Endothelial cell of umbilical vein (primary cell): ENCODE data around the gene NDUFA12. TPM values are rescaled to one million over a fixed set of nuclear protein-coding genes. Genes with fewer than 3 reads are reported as not detected.

Experiments
- BruUV-seq: library from RNA; stranded (reverse); fragments of 400-500 nt; replicated peaks from 2 replicates; lab custom pipeline; 2021; lab: Mats Ljungman, UMichigan
- CTCF ChIA-PET: fragments of 300-600, 350-600 bp; sonication (Branson Sonifier 250); formaldehyde crosslinking; loops from one replicate; lab custom pipeline; 2021; ENCODE audit warnings: antibody characterized with exemption, inconsistent platforms; lab: Charles Lee
- POLR2A ChIA-PET: fragments of 300-600, 350-600 bp; sonication (Branson Sonifier 250); formaldehyde crosslinking; loops from one replicate; lab custom pipeline; 2021; ENCODE audit warnings: antibody characterized with exemption, inconsistent platforms; lab: Charles Lee
- DNase-seq: peaks from one replicate; pipeline ENCODE4 v3.0.0-alpha.2; 2011; ENCODE audit warnings: low read depth, low spot score
- FAIRE-seq: peaks from 2 replicates; lab custom pipeline; 2011; peaks lifted over from hg19 to GRCh38; lab: Jason Lieb, UNC
- H2AFZ ChIP-seq: 2 replicates; pipeline ENCODE4 v1.6.0; 2012; ENCODE audit warnings: low read depth, low read length, control low read depth, inconsistent platforms
- H3K27ac ChIP-seq: 2 replicates; pipeline ENCODE4 v1.5.1; 2011; ENCODE audit warnings: low read depth, mild to moderate bottlenecking, control low read depth, low read length, moderate library complexity; ENCODE audit not compliant: insufficient read depth
- H3K27me3 ChIP-seq, 2 experiments: 2 replicates each; pipeline versions ENCODE4 v1.6.0 to v1.6.1; 2011; ENCODE audit warnings: low read length in 2 of 2, mixed read lengths in 1 of 2; ENCODE audit not compliant: control insufficient read depth in 2 of 2, insufficient read depth in 2 of 2
- H3K36me3 ChIP-seq, 2 experiments: 2 replicates in 1 of 2; 3 replicates in 1 of 2; pipeline ENCODE4 v1.5.1; 2011; ENCODE audit warnings: low read length in 2 of 2, mild to moderate bottlenecking in 1 of 2, moderate library complexity in 1 of 2; ENCODE audit not compliant: control insufficient read depth in 2 of 2, insufficient read depth in 2 of 2; ENCODE audit errors: extremely low read depth in 1 of 2
- H3K4me1 ChIP-seq: 3 replicates; pipeline ENCODE4 v1.5.1; 2011; ENCODE audit warnings: mild to moderate bottlenecking, low read length; ENCODE audit not compliant: control insufficient read depth, insufficient read depth; ENCODE audit errors: extremely low read depth
- H3K4me2 ChIP-seq: 2 replicates; pipeline ENCODE4 v1.6.1; 2011; ENCODE audit warnings: low read length, control low read depth, mixed read lengths; ENCODE audit not compliant: insufficient read depth
- H3K4me3 ChIP-seq, 3 experiments: fragments of 200-600 bp in 1 of 3; sonication (generic), shearing (Covaris generic) in 1 of 3; replicated peaks in 1 of 3; 2 replicates each; pipeline ENCODE4 v1.5.1; 2011 to 2016; ENCODE audit warnings: control low read depth in 3 of 3, low read length in 3 of 3, mild to moderate bottlenecking in 2 of 3, inconsistent platforms in 1 of 3, low read depth in 1 of 3, moderate library complexity in 1 of 3; ENCODE audit not compliant: insufficient read depth in 1 of 3
- H3K79me2 ChIP-seq: 2 replicates; pipeline ENCODE4 v1.6.0; 2012; ENCODE audit warnings: low read length, inconsistent platforms; ENCODE audit not compliant: control insufficient read depth, insufficient read depth
- H3K9ac ChIP-seq: replicated peaks from 2 replicates; pipeline ENCODE3; 2011; ENCODE audit warnings: low read length, control low read depth; ENCODE audit not compliant: insufficient read depth; ENCODE audit errors: extremely low read depth
- H3K9me1 ChIP-seq: replicated peaks from 3 replicates; pipeline ENCODE4 v1.6.0; 2011; ENCODE audit warnings: mild to moderate bottlenecking, low read length; ENCODE audit not compliant: control insufficient read depth, insufficient read depth; ENCODE audit errors: extremely low read depth
- H3K9me3 ChIP-seq: replicated peaks from 2 replicates; pipeline ENCODE4 v1.5.1; 2012; ENCODE audit warnings: low read length, inconsistent platforms; ENCODE audit not compliant: control insufficient read depth, insufficient read depth
- H4K20me1 ChIP-seq: replicated peaks from 2 replicates; pipeline ENCODE3; 2011; ENCODE audit warnings: mild to moderate bottlenecking, low read length; ENCODE audit not compliant: control insufficient read depth, insufficient read depth; ENCODE audit errors: extremely low read depth
- CTCF ChIP-seq, 2 donors: IDR thresholded peaks; 1 replicate in 1 of 2; 2 replicates in 1 of 2; pipeline ENCODE4 v1.5.1; 2011; ENCODE audit warnings: low read length in 2 of 2, mild to moderate bottlenecking in 2 of 2, moderate library complexity in 2 of 2, control low read depth in 1 of 2, inconsistent platforms in 1 of 2, low read depth in 1 of 2; ENCODE audit not compliant: insufficient read depth in 1 of 2; ENCODE audit errors: extremely low read depth in 1 of 2
- EZH2 ChIP-seq: IDR thresholded peaks from 2 replicates; pipeline ENCODE4 v1.6.1; 2012; ENCODE audit warnings: borderline replicate concordance, low read depth, mild to moderate bottlenecking, moderate library complexity, low read length, inconsistent platforms; ENCODE audit not compliant: severe bottlenecking
- FOS ChIP-seq: IDR thresholded peaks from 2 replicates; pipeline ENCODE4 v1.6.1; 2011; ENCODE audit warnings: mild to moderate bottlenecking, low read length, moderate library complexity, borderline replicate concordance; ENCODE audit not compliant: insufficient read depth
- GATA2 ChIP-seq: IDR thresholded peaks from 2 replicates; pipeline ENCODE4 v1.7.0; 2011; ENCODE audit warnings: low read depth, mild to moderate bottlenecking, moderate library complexity, mixed read lengths, low read length; ENCODE audit not compliant: insufficient read length, insufficient read depth
- JUN ChIP-seq: IDR thresholded peaks from 2 replicates; pipeline ENCODE4 v1.6.1; 2011; ENCODE audit warnings: borderline replicate concordance, low read depth; ENCODE audit not compliant: insufficient read length, insufficient read depth
- MAX ChIP-seq: IDR thresholded peaks from 2 replicates; pipeline ENCODE4 v1.6.1; 2011; ENCODE audit not compliant: insufficient read depth, insufficient read length
- MYC ChIP-seq: IDR thresholded peaks from one replicate; pipeline ENCODE4 v1.6.1; 2011; ENCODE audit warnings: mild to moderate bottlenecking, low read depth, low read length
- POLR2A ChIP-seq: IDR thresholded peaks from 2 replicates; pipeline ENCODE4 v1.6.1; 2012; ENCODE audit warnings: low read depth, mild to moderate bottlenecking, control low read depth, low read length
- POLR2AphosphoS5 ChIP-seq: IDR thresholded peaks from 2 replicates; pipeline ENCODE4 v1.6.1; 2012; ENCODE audit warnings: low read depth, mild to moderate bottlenecking, control low read depth, low read length, moderate library complexity; ENCODE audit not compliant: insufficient read depth
- dilution Hi-C: fragments of 300-500 bp; cut with MboI; formaldehyde crosslinking; loops from one replicate; pipeline ENCODE4 v1.15.0; 2019; ENCODE audit warnings: low sequenced_read_pairs; ENCODE audit not compliant: extremely low pct_ligation_motif_present
- intact Hi-C: fragments of 100-400 bp; cut with micrococcal nuclease; formaldehyde crosslinking; loops from one replicate; pipeline ENCODE4 v1.10.0; 2022
- polyA plus RNA-seq, 4 experiments: library from polyadenylated mRNA; depleted of rRNA in 3 of 4; stranded (reverse) in 3 of 4; unstranded in 1 of 4; fragments of >200 nt; gene quantifications; 2 replicates each; pipeline versions ENCODE4 v1.2.1 to v1.2.3, GENCODE V29; 2011 to 2012; ENCODE audit warnings: missing spikeins in 1 of 4
- total RNA-seq: library from RNA; stranded (reverse); gene quantifications from 2 replicates; pipeline ENCODE4 v1.2.3, GENCODE V29; 2021

NDUFA12 gene
- total and polyA plus RNA-seq, 2 donors (not counting 3 experiments of a cell fraction or from before 2014, with no cell fraction given), result 126 to 184 TPM

DNA sequence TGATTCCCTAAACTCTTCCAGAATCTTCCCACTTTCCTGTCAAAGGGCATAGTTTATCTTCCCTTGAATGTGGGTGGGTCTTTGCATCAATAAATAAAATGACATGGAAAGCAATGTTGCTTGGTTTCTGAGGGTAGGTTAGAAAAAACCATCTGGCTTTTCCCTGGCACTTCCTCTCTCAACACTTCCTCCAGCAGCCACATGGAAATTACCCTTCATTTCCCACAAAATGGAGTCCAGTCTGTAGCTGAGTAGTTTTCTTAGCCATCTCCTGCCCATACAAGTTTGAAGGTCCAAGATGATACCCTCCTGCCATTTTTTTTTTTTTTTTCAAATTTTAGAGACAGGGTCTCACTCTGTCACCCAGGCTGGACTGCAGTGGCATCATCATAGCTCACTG, 11.1 kb upstream of the NDUFA12 start:
- dilution Hi-C loops, result no loop called here
- FAIRE-seq, result no peak
- CTCF ChIA-PET, result interaction anchor here (0.7 kb wide), 1 partner anchor 445 kb away, joined by 3 read pairs; no protein-coding TSS in a partner anchor

More for the DNA sequence above, 11.1 kb upstream of the NDUFA12 start:
- intact Hi-C loops, result no loop called here
- Histone ChIP-seq H3K4me3 (no peak overlapping the region), H3K79me2 (no peaks in the 10 kb centered on the region), H4K20me1 (no peaks in the 10 kb centered on the region), H3K9me3 (no peaks in the 10 kb centered on the region), H3K4me1 (no peaks in the 10 kb centered on the region), H2AFZ (no peak overlapping the region), H3K36me3 (no peaks in the 10 kb centered on the region), H3K4me2 (no peak overlapping the region), H3K27me3 (no peaks in the 10 kb centered on the region), H3K27ac (no peak overlapping the region), H3K9me1 (no peaks in the 10 kb centered on the region), H3K9ac (no peak overlapping the region)
- BruUV-seq, result no TSS peak
- DNase-seq, result no peak
- POLR2A ChIA-PET, result no interaction called here
- TF ChIP-seq FOS (no peak), GATA2 (no peak), POLR2AphosphoS5 (no peak), CTCF (IDR thresholded peaks at IDR 0.05; ENCODE audit: extremely low read depth in 1 of 2, insufficient read depth in 1 of 2, low read depth in 1 of 2, low read length in 2 of 2) (no peak), POLR2A (no peak), MAX (no peak), JUN (no peak), MYC (no peak), EZH2 (no peak)
